GM19463 (cell line): ENCODE data around the gene ZNF597.
"Not testable (repeated sequence)": the region's sequence is repeated elsewhere in the genome, so short reads cannot be mapped to it uniquely, and the experiment has no call there.

Source experiments
- ATAC-seq: cut with Tn5 transposase; IDR thresholded peaks from one replicate; pipeline ENCODE4 v1.9.1; 2021; ENCODE audit warnings: mild to moderate bottlenecking, moderate library complexity; ENCODE audit not compliant: unreplicated experiment

Gene ZNF597

GRCh38 chr16:3475604-3476375, 32.5 kb upstream of the ZNF597 start:
- ATAC-seq, result no peak

- not testable (repeated sequence) for ATAC-seq
Observed at GRCh38 chr16:3474870-3475269, 31.6 kb upstream of the ZNF597 start.

- no peak for ATAC-seq
Observed at GRCh38 chr16:3474136-3474779, 31.0 kb upstream of the ZNF597 start.

- not testable (repeated sequence) for ATAC-seq
Observed at GRCh38 chr16:3473596-3473943, 30.3 kb upstream of the ZNF597 start.

- no peak for ATAC-seq
Observed at GRCh38 chr16:3472878-3473595, 29.7 kb upstream of the ZNF597 start.

- ATAC-seq, result no peak
Observed at GRCh38 chr16:3471518-3472176, 28.3 kb upstream of the ZNF597 start.

- no peak for ATAC-seq
Observed at GRCh38 chr16:3470723-3471122, 27.4 kb upstream of the ZNF597 start.

- ATAC-seq, result no peak
Observed at GRCh38 chr16:3469736-3470135, 26.4 kb upstream of the ZNF597 start.

- ATAC-seq, result no peak
Observed at GRCh38 chr16:3468501-3468900, 25.2 kb upstream of the ZNF597 start.

GRCh38 chr16:3467921-3468320, 24.6 kb upstream of the ZNF597 start:
- no peak for ATAC-seq

GRCh38 chr16:3467182-3467581, 23.9 kb upstream of the ZNF597 start:
- no peak for ATAC-seq

- ATAC-seq, result no peak
Observed at GRCh38 chr16:3465911-3466584, 22.7 kb upstream of the ZNF597 start.

GRCh38 chr16:3465301-3465700, 22.0 kb upstream of the ZNF597 start:
- ATAC-seq, result no peak

- no peak for ATAC-seq
Observed at GRCh38 chr16:3461151-3461550, 17.8 kb upstream of the ZNF597 start.

- no peak for ATAC-seq
Observed at GRCh38 chr16:3460585-3460984, 17.3 kb upstream of the ZNF597 start.

- ATAC-seq, result no peak
Observed at GRCh38 chr16:3460121-3460520, 16.8 kb upstream of the ZNF597 start.

- ATAC-seq, result no peak
Observed at GRCh38 chr16:3459401-3460090, 16.2 kb upstream of the ZNF597 start.

GRCh38 chr16:3458852-3459361, 15.6 kb upstream of the ZNF597 start:
- peak; percentile 37 for ATAC-seq

GRCh38 chr16:3458278-3458851, 15.1 kb upstream of the ZNF597 start:
- ATAC-seq, result no peak
